GM19239 (cell line): ENCODE results near the gene GRK4.

Source experiments
- DNase-seq: peaks from one replicate; pipeline ENCODE4 v3.0.0; 2011; ENCODE audit warnings: low spot score; ENCODE audit not compliant: insufficient read length
- FAIRE-seq: peaks from 2 replicates; lab custom pipeline; 2011; peaks lifted over from hg19 to GRCh38; lab: Jason Lieb, UNC

GRK4 gene

GRCh38 chr4:3085948-3086670 lies 122.7 kb downstream of the GRK4 start:
- FAIRE-seq (no peak), DNase-seq (no peak)

- no peak for DNase-seq
- FAIRE-seq = no peak
Measured at GRCh38 chr4:3087115-3087797, 123.9 kb downstream of the GRK4 start.
